HG02588 (cell line): ENCODE results near the gene NINJ1.

ENCODE experiments used
- ATAC-seq: cut with Tn5 transposase; IDR thresholded peaks from one replicate; pipeline ENCODE4 v1.9.1; 2021; ENCODE audit warnings: mild to moderate bottlenecking, moderate library complexity; ENCODE audit not compliant: unreplicated experiment

Gene NINJ1, protein sequence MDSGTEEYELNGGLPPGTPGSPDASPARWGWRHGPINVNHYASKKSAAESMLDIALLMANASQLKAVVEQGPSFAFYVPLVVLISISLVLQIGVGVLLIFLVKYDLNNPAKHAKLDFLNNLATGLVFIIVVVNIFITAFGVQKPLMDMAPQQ

DNA sequence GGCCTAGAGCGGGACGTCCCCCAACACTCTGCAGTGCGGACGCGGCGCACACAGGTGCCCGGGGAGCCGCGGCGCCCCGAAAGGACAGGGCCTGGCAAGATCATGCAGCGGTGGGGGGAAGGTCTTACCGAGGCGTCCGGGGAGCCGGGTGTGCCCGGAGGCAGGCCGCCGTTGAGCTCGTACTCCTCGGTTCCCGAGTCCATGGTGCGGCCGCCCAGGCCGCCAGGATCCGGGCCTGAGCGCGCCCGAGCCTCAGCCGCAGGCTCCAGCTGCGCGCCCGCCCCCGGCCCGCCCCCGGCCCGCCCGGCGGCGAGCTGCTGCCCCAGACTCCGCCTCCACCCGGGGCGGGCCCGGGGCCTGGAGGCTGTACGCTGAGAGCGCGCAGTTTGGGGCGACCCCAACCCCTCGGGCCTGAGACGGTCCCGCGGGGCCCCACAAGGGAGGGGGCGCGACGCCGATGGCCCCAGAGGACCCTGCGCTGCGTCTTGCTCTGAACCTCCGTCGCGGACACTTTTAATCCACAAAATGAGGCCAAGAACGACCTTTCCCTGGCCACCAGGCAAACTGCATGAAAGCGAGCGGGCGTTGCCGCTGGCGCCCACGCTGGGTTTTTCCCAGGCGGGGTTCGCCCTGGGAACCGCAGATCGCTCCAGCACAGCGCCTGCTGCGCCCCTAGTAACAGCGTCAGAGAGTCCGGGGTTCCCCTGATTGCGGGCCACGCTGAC is at the start of gene NINJ1:
NINJ1 (minus strand) TSS at position 237 of the 725 bp plus-strand sequence; CDS start at position 203, 34 bp downstream.
- ATAC-seq, result peak; percentile 74

- ATAC-seq, result no peak
These were observed 49.1 kb upstream of the NINJ1 start for GRCh38 chr9:93183131-93183662.

- no peak for ATAC-seq
These were observed 48.5 kb upstream of the NINJ1 start for GRCh38 chr9:93182572-93182971.

DNA sequence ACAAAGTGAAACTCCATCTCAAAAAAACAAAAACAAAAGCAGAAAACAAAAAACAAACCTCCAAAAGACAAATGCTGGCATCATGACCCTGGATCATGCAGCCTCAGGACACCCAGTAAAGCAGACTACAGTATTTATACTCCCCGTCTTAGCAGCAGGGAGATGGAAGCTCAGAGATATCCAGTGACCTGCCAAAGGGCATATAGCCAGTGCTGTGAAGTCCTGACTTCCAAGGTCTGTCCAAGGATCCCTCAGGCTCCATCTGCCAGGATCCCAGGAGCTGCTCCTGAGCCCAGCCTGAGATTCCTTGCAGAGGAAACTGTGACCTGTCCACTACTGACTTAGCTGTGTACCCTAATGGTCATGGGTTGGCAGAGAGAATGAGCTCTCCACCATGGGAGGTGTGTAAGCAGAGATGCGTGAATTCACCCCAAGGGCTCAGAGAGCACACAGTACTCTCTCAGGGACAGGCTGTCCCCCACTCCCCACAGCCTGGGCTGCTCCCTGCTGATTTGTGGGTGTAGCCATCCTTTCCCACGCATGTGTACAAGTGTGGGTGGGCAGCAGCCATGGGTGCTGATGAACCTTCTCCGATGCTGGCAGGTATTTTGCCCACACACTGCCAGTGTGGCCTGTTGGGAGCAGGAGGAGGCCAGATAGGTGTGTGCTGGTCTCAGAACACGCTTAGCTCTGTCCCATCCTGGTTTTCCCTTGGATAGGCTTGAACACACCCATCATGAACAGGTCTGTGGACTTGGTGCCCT is 47.8 kb upstream of the NINJ1 start:
- no peak for ATAC-seq

DNA sequence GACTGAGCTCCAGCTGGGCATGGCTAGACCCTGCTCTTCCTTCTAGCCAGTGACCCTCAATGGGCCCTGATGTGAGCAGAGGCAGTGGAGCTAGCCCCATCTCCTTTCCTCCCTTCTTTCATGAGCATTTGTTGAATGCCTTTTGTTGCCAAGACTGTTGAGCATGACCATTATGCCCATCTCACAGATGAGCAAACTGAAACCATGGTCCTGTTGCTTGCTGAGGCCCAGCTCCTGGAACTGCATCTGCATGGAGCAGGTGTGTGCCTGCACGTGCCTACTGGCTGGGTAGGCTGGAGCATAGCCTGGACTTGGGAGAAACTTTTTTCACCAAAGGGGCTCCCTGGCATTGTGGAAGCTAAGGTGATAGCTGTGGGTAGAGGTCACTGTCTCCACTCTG is 46.9 kb upstream of the NINJ1 start:
- ATAC-seq, result no peak

DNA sequence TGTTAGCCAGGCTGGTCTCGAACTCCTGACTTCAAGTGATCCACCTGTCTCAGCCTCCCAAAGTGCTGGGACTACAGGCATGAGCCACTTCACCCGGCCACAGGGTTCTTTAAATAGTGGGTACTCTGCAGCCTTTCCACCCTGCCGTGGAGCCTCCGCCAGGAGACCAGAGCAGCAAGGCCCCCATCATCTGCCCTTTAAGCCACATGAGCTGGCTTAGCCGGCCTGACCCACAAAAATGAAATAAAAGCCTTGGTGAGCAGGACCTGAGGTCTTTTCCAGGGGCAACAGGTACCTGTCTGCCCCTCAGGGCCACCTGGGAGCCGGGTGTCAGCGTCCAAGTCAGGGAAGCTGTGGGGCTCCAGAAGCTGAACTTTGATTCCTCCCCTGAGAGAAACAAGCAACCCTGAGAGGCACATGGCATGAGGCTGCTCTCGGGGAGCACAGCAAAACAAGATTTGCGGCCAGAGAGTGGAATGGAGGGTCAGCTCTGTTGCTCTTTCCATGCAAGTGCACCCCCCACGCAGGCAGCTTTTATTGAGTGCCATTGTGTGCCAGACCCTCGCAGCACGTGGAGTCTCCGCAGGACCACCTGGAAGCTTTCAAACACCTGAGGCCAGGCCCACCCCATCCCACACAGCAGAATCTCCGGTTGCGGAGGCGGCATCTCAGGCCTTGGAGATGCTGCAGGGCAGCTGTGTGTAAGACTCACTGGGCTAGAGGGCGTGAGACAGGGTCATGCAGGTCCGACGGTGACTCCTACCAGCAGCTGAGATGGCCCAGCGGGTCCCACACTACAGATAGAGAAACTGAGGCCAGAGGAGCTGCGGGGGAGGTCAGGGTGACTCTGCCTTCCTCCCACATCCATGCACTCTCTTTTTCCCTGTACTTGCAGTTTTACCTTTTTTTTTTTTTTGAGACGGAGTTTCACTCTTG is 45.1 kb upstream of the NINJ1 start:
- no peak for ATAC-seq

DNA sequence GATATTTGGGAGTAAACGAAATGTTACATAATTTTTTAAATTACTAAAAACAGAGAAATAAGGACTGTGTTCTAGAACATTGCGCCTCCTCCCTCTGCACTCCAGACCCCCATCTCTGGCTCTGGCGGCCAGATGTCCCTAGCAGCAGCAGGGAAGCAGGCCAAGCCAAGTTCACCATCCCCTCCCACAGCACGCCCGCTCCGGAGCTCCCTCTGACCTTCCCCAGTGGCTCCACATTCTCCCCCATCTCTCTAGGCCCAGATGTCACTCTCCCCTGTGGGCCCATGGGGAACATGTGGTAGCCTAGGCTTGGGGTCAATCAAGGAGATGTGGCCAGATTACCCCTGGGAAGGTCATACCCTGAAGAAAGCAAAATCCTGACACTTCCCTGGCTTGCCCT is 43.6 kb upstream of the NINJ1 start:
- no peak for ATAC-seq

DNA sequence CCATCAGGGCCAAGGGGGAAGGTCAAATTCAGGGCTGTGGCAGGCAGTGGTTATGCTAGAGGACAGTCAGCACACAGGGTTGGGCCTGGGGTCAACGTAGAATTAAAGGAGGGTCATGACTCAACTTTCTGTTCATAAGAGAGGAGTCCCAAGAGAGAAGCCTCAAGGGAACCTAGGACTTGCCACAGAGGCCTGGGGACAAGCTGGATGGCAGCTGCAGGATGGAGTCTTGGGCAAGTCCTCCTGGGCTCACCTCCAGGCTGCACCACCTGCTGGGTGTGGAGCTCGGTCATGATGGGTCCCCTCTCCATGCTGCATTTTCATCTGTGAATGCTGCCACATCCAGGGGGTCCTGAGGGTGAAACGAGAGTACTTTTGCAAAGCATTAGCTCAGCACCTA is 40.9 kb upstream of the NINJ1 start:
- no peak for ATAC-seq

DNA sequence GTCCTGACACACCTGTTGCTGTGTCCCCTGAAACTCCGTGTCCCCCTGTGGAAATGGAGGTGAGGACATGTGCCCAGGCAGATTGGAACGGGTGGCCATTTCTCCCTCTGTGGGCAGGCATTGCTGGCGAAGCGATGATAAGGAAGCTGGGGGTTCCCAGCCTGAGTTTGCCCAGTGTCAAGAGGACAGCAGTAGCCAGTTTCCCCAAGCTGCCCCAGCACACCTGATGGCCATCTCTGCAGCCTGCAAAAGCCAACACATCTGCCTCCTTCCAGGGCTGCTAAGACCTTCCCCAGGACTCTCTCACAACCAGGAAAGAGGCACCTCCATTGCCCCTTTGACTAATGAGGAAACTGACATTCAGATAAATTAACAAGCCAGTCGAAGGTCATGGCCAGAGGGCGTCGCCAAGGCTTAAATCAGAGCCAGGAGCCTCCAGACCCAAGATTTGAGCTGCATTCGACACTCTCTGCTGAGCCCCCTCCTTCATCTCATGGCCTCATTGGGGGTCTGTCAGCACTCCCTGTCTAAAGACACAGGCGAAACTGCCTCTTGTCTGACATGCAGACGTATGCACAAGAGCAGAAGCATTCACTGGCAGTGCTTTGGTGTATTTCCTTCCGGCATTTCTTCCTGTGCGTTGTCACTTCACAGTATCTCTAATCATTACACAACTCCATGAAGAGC is 39.5 kb upstream of the NINJ1 start:
- no peak for ATAC-seq

- ATAC-seq, result no peak
These were observed 38.8 kb upstream of the NINJ1 start for GRCh38 chr9:93172666-93173364.

GRCh38 chr9:93171261-93171990 is 37.4 kb upstream of the NINJ1 start:
- ATAC-seq, result no peak

DNA sequence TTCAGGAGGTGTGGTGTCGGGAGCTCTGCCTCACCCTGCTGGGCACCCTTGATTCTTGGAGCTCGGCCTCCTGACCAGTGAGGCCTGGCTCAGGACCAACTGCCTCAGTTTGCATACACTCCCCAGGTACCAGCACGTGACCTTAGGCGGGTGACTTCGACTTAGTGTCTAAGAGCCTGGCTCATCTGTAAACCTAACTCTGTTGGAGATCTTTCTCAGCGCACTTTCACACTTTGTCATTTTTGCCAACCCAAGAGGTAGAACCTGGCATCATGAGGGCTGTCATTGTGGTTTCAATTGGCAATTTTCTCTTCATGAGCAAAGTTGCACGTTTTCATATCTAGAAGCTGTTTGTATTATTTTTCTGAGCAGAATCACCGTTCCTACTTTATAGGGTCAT is 36.5 kb upstream of the NINJ1 start:
- no peak for ATAC-seq

DNA sequence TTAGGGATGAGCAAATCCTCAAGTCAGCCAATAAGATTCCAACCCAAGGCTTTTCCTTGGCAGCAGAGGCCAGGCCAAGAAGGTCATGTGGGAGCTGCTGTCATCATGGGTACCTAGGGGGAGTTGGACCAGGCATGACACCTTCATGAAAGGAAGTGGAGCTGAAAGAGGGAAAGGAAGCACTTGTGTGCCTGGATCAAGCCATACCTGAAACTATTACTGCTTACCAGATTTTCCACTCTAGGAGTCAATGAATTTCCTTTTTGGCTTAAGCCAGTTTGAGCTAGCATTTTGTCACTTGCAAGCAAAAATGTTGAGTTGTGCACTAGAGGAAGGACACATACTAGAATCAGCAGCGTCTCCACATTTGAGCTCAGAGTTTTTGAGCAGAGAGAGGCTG is 35.4 kb upstream of the NINJ1 start:
- no peak for ATAC-seq

DNA sequence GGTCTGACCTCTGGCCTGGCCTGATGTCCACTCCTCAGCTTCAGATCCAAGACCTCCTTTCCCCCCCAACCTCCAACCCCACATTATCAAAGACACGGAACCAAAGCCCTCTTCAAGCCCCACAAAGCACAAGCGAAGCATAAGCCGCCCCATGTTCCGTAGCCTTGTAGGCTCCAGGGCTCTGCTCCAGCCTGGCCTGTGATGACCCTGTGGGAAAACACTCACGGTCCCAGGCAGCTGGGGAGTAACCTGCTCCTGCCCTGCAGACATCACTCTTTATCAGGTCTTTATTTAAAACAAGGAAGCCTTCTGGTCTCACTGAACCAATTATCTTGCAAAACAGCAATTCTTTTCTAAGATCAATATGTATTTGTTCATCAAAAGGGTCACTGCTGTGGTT is 34.5 kb upstream of the NINJ1 start:
- no peak for ATAC-seq

- no peak for ATAC-seq
These were observed 33.8 kb upstream of the NINJ1 start for GRCh38 chr9:93167838-93168237.

DNA sequence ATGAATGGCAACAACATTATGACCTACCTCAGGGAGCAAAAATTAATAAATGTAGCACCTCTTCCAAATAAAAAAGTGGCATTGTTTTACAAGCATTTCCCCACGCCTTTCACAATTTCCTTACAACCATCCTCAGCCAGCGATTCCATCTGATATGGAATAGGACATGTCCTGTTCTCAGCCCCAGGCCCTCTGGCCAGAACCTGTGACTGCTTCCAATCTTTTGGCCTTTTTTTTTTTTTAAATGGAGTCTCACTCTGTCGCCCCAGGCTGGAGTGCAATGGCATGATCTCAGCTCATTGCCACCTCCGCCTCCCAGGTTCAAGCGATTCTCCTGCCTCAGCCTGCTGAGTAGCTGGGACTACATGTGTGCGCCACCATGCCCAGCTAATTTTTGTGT is 33.1 kb upstream of the NINJ1 start:
- ATAC-seq, result no peak

- ATAC-seq, result no peak
These were observed 32.6 kb upstream of the NINJ1 start for GRCh38 chr9:93166699-93167098.

DNA sequence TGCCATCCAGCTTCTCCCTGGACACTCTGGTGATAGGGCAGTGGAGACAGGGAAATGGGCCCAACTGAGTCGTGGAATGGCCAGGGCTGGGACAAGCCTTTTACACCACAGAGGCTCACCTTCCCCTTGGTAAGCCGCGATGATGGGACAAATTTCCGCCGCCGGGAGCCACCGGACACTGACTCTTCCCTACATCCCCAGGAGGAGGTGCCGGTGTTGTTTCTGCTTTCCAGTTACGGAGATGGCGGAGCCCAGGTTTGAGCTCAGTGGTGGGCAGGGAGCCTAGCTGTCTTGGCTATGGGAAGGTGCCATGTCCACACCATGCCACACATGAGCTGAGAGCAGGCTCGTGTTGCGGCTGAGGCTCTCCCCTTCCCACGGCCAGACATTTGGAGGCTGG is 30.0 kb upstream of the NINJ1 start:
- ATAC-seq, result no peak
